GM23248 (cell line): ENCODE measurements around the gene KLHL3. TPM values are rescaled to one million over a fixed set of nuclear protein-coding genes. Genes with fewer than 3 reads are reported as not detected.
"Not testable (repeated sequence)": the region's sequence is repeated elsewhere in the genome, so short reads cannot be mapped to it uniquely, and the experiment has no call there.

Experiments used
- DNase-seq: peaks from one replicate; pipeline ENCODE4 v3.0.0-alpha.2; 2015
- H2AFZ ChIP-seq: fragments of 200-600 bp; sonication (generic); 2 replicates; pipeline ENCODE4 v1.6.1; 2016; ENCODE audit warnings: antibody characterized with exemption
- H3F3A ChIP-seq: fragments of 200-600 bp; sonication (generic); 2 replicates; pipeline ENCODE4 v1.6.1; 2016; ENCODE audit warnings: mild to moderate bottlenecking, antibody characterized with exemption, mixed run types; ENCODE audit not compliant: insufficient read depth
- H3K27ac ChIP-seq: fragments of 200-600 bp; sonication (generic); 2 replicates; pipeline ENCODE4 v1.5.1; 2016; ENCODE audit warnings: mild to moderate bottlenecking
- H3K27me3 ChIP-seq: fragments of 200-600 bp; sonication (generic); replicated peaks from 2 replicates; pipeline ENCODE4 v1.6.1; 2016; ENCODE audit warnings: mild to moderate bottlenecking; ENCODE audit not compliant: insufficient read depth
- H3K36me3 ChIP-seq: fragments of 200-600 bp; sonication (generic); 2 replicates; pipeline ENCODE4 v1.6.1; 2016; ENCODE audit warnings: low read depth, mild to moderate bottlenecking
- H3K4me1 ChIP-seq: fragments of 200-600 bp; sonication (generic); 2 replicates; pipeline ENCODE4 v1.6.1; 2016; ENCODE audit warnings: mild to moderate bottlenecking; ENCODE audit not compliant: insufficient read depth
- H3K4me2 ChIP-seq: fragments of 200-600 bp; sonication (generic); one replicate; pipeline ENCODE4 v1.6.1; 2016; ENCODE audit warnings: mild to moderate bottlenecking; ENCODE audit not compliant: unreplicated experiment
- H3K4me3 ChIP-seq: fragments of 200-600 bp; sonication (generic); 2 replicates; pipeline ENCODE4 v1.5.1; 2016; ENCODE audit warnings: mild to moderate bottlenecking
- H3K79me2 ChIP-seq: fragments of 200-600 bp; sonication (generic); 2 replicates; pipeline ENCODE4 v1.6.1; 2016; ENCODE audit warnings: mild to moderate bottlenecking; ENCODE audit not compliant: insufficient read depth
- H3K9ac ChIP-seq: fragments of 200-600 bp; sonication (generic); 2 replicates; pipeline ENCODE4 v1.6.1; 2016; ENCODE audit warnings: mild to moderate bottlenecking
- H3K9me2 ChIP-seq: fragments of 200-600 bp; sonication (generic); 2 replicates; pipeline ENCODE4 v1.6.1; 2016; ENCODE audit warnings: mixed run types, mild to moderate bottlenecking, moderate library complexity; ENCODE audit not compliant: insufficient read depth
- H3K9me3 ChIP-seq: fragments of 200-600 bp; sonication (generic); one replicate; pipeline ENCODE4 v1.6.1; 2017; ENCODE audit warnings: low read depth
- H4K20me1 ChIP-seq: fragments of 200-600 bp; sonication (generic); 2 replicates; pipeline ENCODE4 v1.6.0; 2016; ENCODE audit not compliant: insufficient read depth
- EZH2 ChIP-seq: fragments of 200-600 bp; sonication (generic); IDR thresholded peaks from 2 replicates; pipeline ENCODE4 v1.6.1; 2018; ENCODE audit warnings: antibody characterized with exemption, mild to moderate bottlenecking; ENCODE audit not compliant: insufficient read depth, poor library complexity, severe bottlenecking
- EZH2phosphoT487 ChIP-seq: fragments of 200-600 bp; sonication (generic); IDR thresholded peaks from 2 replicates; pipeline ENCODE4 v1.6.1; 2018; ENCODE audit warnings: antibody characterized with exemption, moderate library complexity, mild to moderate bottlenecking, low read depth; ENCODE audit not compliant: insufficient read depth
- WGBS, 2 experiments: methylation state at CpG; one replicate each; pipeline ENCODE4 v1.1.6; 2015 to 2017; ENCODE audit warnings: low lambda C conversion rate in 2 of 2, low coverage in 1 of 2; ENCODE audit errors: missing lambda C conversion rate in 2 of 2; 5-methylcytosine and 5-hydroxymethylcytosine counted together
- in situ Hi-C: fragments of 300-500 bp; cut with MboI; formaldehyde crosslinking; loops from 2 replicates; pipeline ENCODE4 v1.15.0; 2020
- polyA plus RNA-seq: library from polyadenylated mRNA; unstranded; fragments of >200 nt; fragmentation: Nextera tagmentation; extraction: Ambion mirVana; gene quantifications from 2 replicates; pipeline ENCODE4 v1.2.1, GENCODE V29; 2016
- total RNA-seq: library from RNA; depleted of rRNA; stranded (reverse); fragments of >200 nt; shearing (Covaris generic); gene quantifications from 2 replicates; pipeline ENCODE4 v1.2.3, GENCODE V29; 2014

Gene KLHL3
- total and polyA plus RNA-seq, 2 experiments from 2014 or later: 1.1 to 1.3 TPM

- H3K79me2 ChIP-seq: no peaks in the 10 kb centered on the region
- no peak overlapping the region for H3K27ac ChIP-seq
- no peak overlapping the region for H2AFZ ChIP-seq
- TF ChIP-seq EZH2 (no peak), EZH2phosphoT487 (no peak)
- no peaks in the 10 kb centered on the region for H3K4me1 ChIP-seq
- in situ Hi-C loops: loop anchor here (25.0 kb wide), 2 partner anchors 88 to 388 kb away; partner anchors contain the start of genes FAM13B and KLHL3
- no peaks in the 10 kb centered on the region for H3K9me2 ChIP-seq
- 47 to 57% methylated on average over 3 of the region's 3 CpGs for WGBS, 2 experiments
- H3K36me3 ChIP-seq: no peaks in the 10 kb centered on the region
- H4K20me1 ChIP-seq: no peaks in the 10 kb centered on the region
- H3K4me3 ChIP-seq: no peak overlapping the region
- no peaks in the 10 kb centered on the region for H3K9me3 ChIP-seq
- DNase-seq: peak; percentile 71
- no peaks in the 10 kb centered on the region for H3K27me3 ChIP-seq
- H3K4me2 ChIP-seq: no peak overlapping the region
- H3K9ac ChIP-seq: no peak overlapping the region
- no peaks in the 10 kb centered on the region for H3F3A ChIP-seq
These were observed 86.5 kb downstream of the KLHL3 start for GRCh38 chr5:137649228-137649935.

GRCh38 chr5:137648361-137648760 is 87.5 kb downstream of the KLHL3 start:
- TF ChIP-seq EZH2 (no peak), EZH2phosphoT487 (no peak)
- Histone ChIP-seq H2AFZ (no peak overlapping the region), H3K4me3 (no peak overlapping the region), H3K27ac (no peak overlapping the region), H3K4me2 (no peak overlapping the region), H3K9me3 (no peaks in the 10 kb centered on the region), H3K9me2 (no peaks in the 10 kb centered on the region), H3F3A (no peaks in the 10 kb centered on the region), H3K9ac (no peak overlapping the region), H3K4me1 (no peaks in the 10 kb centered on the region), H3K79me2 (no peaks in the 10 kb centered on the region), H3K36me3 (no peaks in the 10 kb centered on the region), H3K27me3 (no peaks in the 10 kb centered on the region), H4K20me1 (no peaks in the 10 kb centered on the region)
- in situ Hi-C loops: loop anchor here (25.0 kb wide), 2 partner anchors 89 to 389 kb away; partner anchors contain the start of genes FAM13B and KLHL3
- 63 to 69% methylated on average over 5 of the region's 5 CpGs for WGBS, 2 experiments
- DNase-seq: no peak

GRCh38 chr5:137647401-137647800 is 88.5 kb downstream of the KLHL3 start:
- TF ChIP-seq EZH2phosphoT487 (no peak), EZH2 (no peak)
- H2AFZ ChIP-seq: no peak overlapping the region
- H3K4me3 ChIP-seq: no peak overlapping the region
- H3K9me2 ChIP-seq: no peaks in the 10 kb centered on the region
- no peaks in the 10 kb centered on the region for H3K9me3 ChIP-seq
- H3K36me3 ChIP-seq: no peaks in the 10 kb centered on the region
- H3F3A ChIP-seq: no peaks in the 10 kb centered on the region
- WGBS, 2 experiments: 90 to 93% methylated on average over 11 of the region's 11 CpGs
- in situ Hi-C loops: loop anchor here (25.0 kb wide), 2 partner anchors 90 to 390 kb away; partner anchors contain the start of genes FAM13B and KLHL3
- H3K4me1 ChIP-seq: no peaks in the 10 kb centered on the region
- H3K79me2 ChIP-seq: no peaks in the 10 kb centered on the region
- no peak for DNase-seq
- no peak overlapping the region for H3K27ac ChIP-seq
- no peaks in the 10 kb centered on the region for H4K20me1 ChIP-seq
- H3K27me3 ChIP-seq: no peaks in the 10 kb centered on the region
- H3K9ac ChIP-seq: no peak overlapping the region
- no peak overlapping the region for H3K4me2 ChIP-seq

GRCh38 chr5:137646761-137647160 is 89.1 kb downstream of the KLHL3 start:
- H3K9me3 ChIP-seq: no peaks in the 10 kb centered on the region
- 93 to 98% methylated on average over 2 of the region's 2 CpGs for WGBS, 2 experiments
- DNase-seq: no peak
- no peaks in the 10 kb centered on the region for H3F3A ChIP-seq
- H2AFZ ChIP-seq: no peak overlapping the region
- no peak overlapping the region for H3K4me2 ChIP-seq
- no peak overlapping the region for H3K27ac ChIP-seq
- no peaks in the 10 kb centered on the region for H3K4me1 ChIP-seq
- no peaks in the 10 kb centered on the region for H4K20me1 ChIP-seq
- H3K9ac ChIP-seq: no peak overlapping the region
- H3K9me2 ChIP-seq: no peaks in the 10 kb centered on the region
- H3K36me3 ChIP-seq: no peaks in the 10 kb centered on the region
- in situ Hi-C loops: loop anchor here (25.0 kb wide), 2 partner anchors 91 to 391 kb away; partner anchors contain the start of genes FAM13B and KLHL3
- no peak overlapping the region for H3K4me3 ChIP-seq
- TF ChIP-seq EZH2phosphoT487 (no peak), EZH2 (no peak)
- no peaks in the 10 kb centered on the region for H3K27me3 ChIP-seq
- no peaks in the 10 kb centered on the region for H3K79me2 ChIP-seq

GRCh38 chr5:137643081-137643480 is 92.8 kb downstream of the KLHL3 start:
- H3K9me3 ChIP-seq, H3K27ac ChIP-seq, H4K20me1 ChIP-seq, H3K4me1 ChIP-seq, H3K9me2 ChIP-seq, H3K27me3 ChIP-seq, H3K4me2 ChIP-seq, H3K9ac ChIP-seq, H2AFZ ChIP-seq, H3K4me3 ChIP-seq, DNase-seq, H3K79me2 ChIP-seq, H3K36me3 ChIP-seq, H3F3A ChIP-seq: not testable (repeated sequence)
- in situ Hi-C loops: loop anchor here (25.0 kb wide), 2 partner anchors 94 to 394 kb away; partner anchors contain the start of genes FAM13B and KLHL3
- 86 to 94% methylated on average over 2 of the region's 2 CpGs for WGBS, 2 experiments
